Body of pancreas (tissue), 4 donors: Measurements from ENCODE around the gene TTF1. TPM values are rescaled to one million over a fixed set of nuclear protein-coding genes. Genes with fewer than 3 reads are reported as not detected.

Source experiments
- ATAC-seq: fragments of 150-250 bp; one replicate; pipeline ENCODE4 v1.9.1; 2016
- DNase-seq, 4 donors: peaks; one replicate each; pipeline ENCODE4 v3.0.0-alpha.2; 2019
- H3K27ac ChIP-seq, 4 donors: fragments of 200-600 bp; sonication (generic); 1 replicate in 3 of 4; 2 replicates in 1 of 4; pipeline versions ENCODE4 v1.5.1 to v1.6.1; 2016 to 2019; ENCODE audit warnings: mild to moderate bottlenecking in 1 of 4, mixed read lengths in 1 of 4, moderate library complexity in 1 of 4
- H3K27me3 ChIP-seq, 2 donors: fragments of 200-600 bp; sonication (generic); one replicate each; pipeline ENCODE4 v1.6.0; 2016; ENCODE audit warnings: mild to moderate bottlenecking in 1 of 2
- H3K36me3 ChIP-seq, 2 donors: fragments of 200-600 bp; sonication (generic); replicated peaks in 1 of 2; 2 replicates each; pipeline ENCODE4 v1.5.1; 2016; ENCODE audit warnings: low read depth in 2 of 2; ENCODE audit not compliant: insufficient read depth in 1 of 2
- H3K4me1 ChIP-seq: fragments of 200-600 bp; sonication (generic); one replicate; pipeline ENCODE4 v1.6.0; 2016
- H3K4me3 ChIP-seq, 2 donors: fragments of 200-600 bp; sonication (generic); 1 replicate in 1 of 2; 2 replicates in 1 of 2; pipeline ENCODE4 v1.5.1; 2016 to 2019
- H3K9me3 ChIP-seq, 3 donors: fragments of 200-600 bp; sonication (generic); 1 replicate in 2 of 3; 2 replicates in 1 of 3; pipeline ENCODE4 v1.5.1; 2016
- CTCF ChIP-seq, 7 experiments: fragments of 450-650 bp in 4 of 7; fragments of 200-600 bp in 3 of 7; sonication (generic) in 3 of 7; IDR thresholded peaks; one replicate each; pipeline ENCODE4 v1.5.1; 2016 to 2019; ENCODE audit warnings: antibody characterized with exemption in 7 of 7
- POLR2A ChIP-seq, 3 donors: fragments of 450-650 bp; IDR thresholded peaks; one replicate each; pipeline ENCODE4 v1.6.1; 2016; ENCODE audit warnings: antibody characterized with exemption in 3 of 3, mild to moderate bottlenecking in 2 of 3
- WGBS, 2 donors: methylation state at CpG; one replicate each; pipeline ENCODE4 v1.1.5; 2017; 5-methylcytosine and 5-hydroxymethylcytosine counted together
- intact Hi-C: fragments of 100-400 bp; cut with DNase I; formaldehyde crosslinking; loops from one replicate; pipeline ENCODE4 v1.15.1; 2023
- total RNA-seq, 2 donors: library from RNA; depleted of rRNA; stranded (reverse); fragments of >200 nt; gene quantifications; one replicate each; pipeline ENCODE4 v1.1.0, GENCODE V29; 2016

Gene TTF1
- total RNA-seq, 2 donors from 2014 or later = 7.5 to 27.7 TPM

GRCh38 chr9:132440735-132441134, 34.1 kb upstream of the TTF1 start:
- WGBS, 2 donors = 56 to 63% methylated on average over 6 of the region's 6 CpGs
- Histone ChIP-seq H3K4me3 (no peak overlapping the region), H3K27ac (no peak overlapping the region), H3K9me3 (no peaks in the 10 kb centered on the region), H3K27me3 (no peaks in the 10 kb centered on the region), H3K4me1 (no peaks in the 10 kb centered on the region), H3K36me3 (no peaks in the 10 kb centered on the region)
- DNase-seq (no peak), ATAC-seq (no peak)
- TF ChIP-seq CTCF (IDR thresholded peaks at IDR 0.05) (no peak), POLR2A (IDR thresholded peaks at IDR 0.05) (no peak)
- intact Hi-C loops = no loop called here

GRCh38 chr9:132439153-132439552, 32.5 kb upstream of the TTF1 start:
- Histone ChIP-seq H3K4me3 (no peak overlapping the region), H3K4me1 (no peaks in the 10 kb centered on the region), H3K36me3 (no peaks in the 10 kb centered on the region), H3K27ac (no peak overlapping the region), H3K27me3 (no peaks in the 10 kb centered on the region), H3K9me3 (no peaks in the 10 kb centered on the region)
- no peak for ATAC-seq
- TF ChIP-seq POLR2A (IDR thresholded peaks at IDR 0.05) = no peak
- no peak for TF ChIP-seq CTCF (IDR thresholded peaks at IDR 0.05)
- no peak for DNase-seq
- intact Hi-C loops = no loop called here
- WGBS, 2 donors = 64 to 72% methylated on average over 4 of the region's 4 CpGs

GRCh38 chr9:132434881-132435280, 28.2 kb upstream of the TTF1 start:
- Histone ChIP-seq H3K36me3 (no peaks in the 10 kb centered on the region), H3K27ac (no peak overlapping the region), H3K27me3 (no peaks in the 10 kb centered on the region), H3K9me3 (no peaks in the 10 kb centered on the region), H3K4me3 (no peak overlapping the region), H3K4me1 (no peaks in the 10 kb centered on the region)
- 43 to 48% methylated on average over 10 of the region's 10 CpGs for WGBS, 2 donors
- no peak for DNase-seq
- ATAC-seq = no peak
- TF ChIP-seq POLR2A (IDR thresholded peaks at IDR 0.05) (no peak), CTCF (IDR thresholded peaks at IDR 0.05) (no peak)
- intact Hi-C loops = no loop called here

- Histone ChIP-seq H3K4me1 (no peaks in the 10 kb centered on the region), H3K36me3 (no peaks in the 10 kb centered on the region), H3K9me3 (no peaks in the 10 kb centered on the region), H3K4me3 (no peak overlapping the region), H3K27me3 (peaks cover 0 to 5% of the 10 kb centered on the region in 2 donors), H3K27ac (no peak overlapping the region)
- TF ChIP-seq POLR2A (IDR thresholded peaks at IDR 0.05) (no peak), CTCF (IDR thresholded peaks at IDR 0.05) (no peak)
- no peak for ATAC-seq
- intact Hi-C loops = no loop called here
- no peak for DNase-seq
- 29 to 69% methylated on average over 1 of the region's 1 CpG for WGBS, 2 donors
These were observed 24.4 kb upstream of the TTF1 start for GRCh38 chr9:132430998-132431397.

- Histone ChIP-seq H3K9me3 (no peaks in the 10 kb centered on the region), H3K27me3 (peaks cover 0 to 5% of the 10 kb centered on the region in 2 donors), H3K4me3 (no peak overlapping the region), H3K4me1 (no peaks in the 10 kb centered on the region), H3K27ac (no peak overlapping the region), H3K36me3 (no peaks in the 10 kb centered on the region)
- no peak for TF ChIP-seq POLR2A (IDR thresholded peaks at IDR 0.05)
- TF ChIP-seq CTCF (IDR thresholded peaks at IDR 0.05) = no peak
- WGBS, 2 donors = 37 to 39% methylated on average over 17 of the region's 17 CpGs
- ATAC-seq (no peak), DNase-seq (no peak)
- intact Hi-C loops = no loop called here
These were observed 20.2 kb upstream of the TTF1 start for GRCh38 chr9:132426639-132427414.
